ENCODE results near the gene PPM1E. TPM values are rescaled to one million over a fixed set of nuclear protein-coding genes. Genes with fewer than 3 reads are reported as not detected.

PPM1E gene
- total RNA-seq, 1 donor from 2014 or later, result 1.0 TPM

DNA sequence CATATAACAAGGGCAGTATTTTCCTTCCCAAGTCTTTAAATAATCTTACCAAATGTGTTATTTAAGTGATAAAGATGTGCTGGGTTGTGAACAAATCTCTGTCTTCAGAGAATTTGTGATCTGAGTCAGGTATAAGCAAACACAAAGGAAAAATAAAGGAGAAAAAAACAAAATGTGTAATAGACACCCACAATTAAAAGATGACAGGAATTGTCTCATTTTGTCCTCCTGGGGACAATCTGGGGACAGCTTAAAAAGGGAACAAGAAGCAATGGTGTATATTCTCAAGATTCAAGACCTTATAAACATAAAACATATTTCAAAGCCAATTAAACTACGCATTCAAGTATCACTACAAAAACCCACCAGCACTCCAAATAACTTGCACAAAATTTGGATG, 243.8 kb downstream of the PPM1E start:
- Histone ChIP-seq H3K27ac (ENCODE audit: low read depth, low read length) (no peak overlapping the region), H3K4me3 (ENCODE audit: low read length in 3 of 3) (no peak overlapping the region), H3K27me3 (ENCODE audit: control insufficient read depth in 3 of 3, insufficient read depth in 3 of 3, low read length in 3 of 3) (no peaks in the 10 kb centered on the region), H3K9ac (ENCODE audit: low read depth in 1 of 3, low read length in 3 of 3) (no peak overlapping the region), H3K4me1 (ENCODE audit: control insufficient read depth in 3 of 3, insufficient read depth in 3 of 3, low read length in 3 of 3) (peaks cover 0 to 3% (median 0%) of the 10 kb centered on the region in 3 donors), H3K36me3 (ENCODE audit: control insufficient read depth in 3 of 3, insufficient read depth in 3 of 3, low read length in 3 of 3) (peaks cover 0 to 13% (median 8%) of the 10 kb centered on the region in 3 donors), H3K9me3 (ENCODE audit: control insufficient read depth in 3 of 3, low read length in 3 of 3) (no peaks in the 10 kb centered on the region)

DNA sequence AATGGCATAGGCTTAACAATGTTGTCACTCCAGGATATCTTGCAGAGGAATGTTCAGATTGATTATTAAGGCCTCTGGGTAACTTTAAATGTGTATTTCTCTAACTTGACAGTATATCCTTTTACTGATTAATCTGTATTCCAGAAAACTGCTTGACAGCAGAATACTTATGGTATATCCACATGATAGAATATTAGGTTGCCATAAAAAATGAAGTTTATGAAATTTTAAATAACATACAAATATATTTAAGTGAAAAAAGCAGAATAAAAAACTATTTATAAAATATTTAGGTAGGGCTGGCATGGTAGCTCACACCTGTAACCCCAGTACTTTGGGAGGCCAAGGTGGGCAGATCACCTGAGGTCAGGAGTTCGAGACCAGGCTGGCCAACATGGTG, 244.4 kb downstream of the PPM1E start:
- Histone ChIP-seq H3K27me3 (ENCODE audit: control insufficient read depth in 3 of 3, insufficient read depth in 3 of 3, low read length in 3 of 3) (no peaks in the 10 kb centered on the region), H3K27ac (ENCODE audit: low read depth, low read length) (no peak overlapping the region), H3K9ac (ENCODE audit: low read depth in 1 of 3, low read length in 3 of 3) (no peak overlapping the region), H3K36me3 (ENCODE audit: control insufficient read depth in 3 of 3, insufficient read depth in 3 of 3, low read length in 3 of 3) (peaks cover 0 to 13% (median 8%) of the 10 kb centered on the region in 3 donors), H3K4me1 (ENCODE audit: control insufficient read depth in 3 of 3, insufficient read depth in 3 of 3, low read length in 3 of 3) (peaks cover 0 to 3% (median 0%) of the 10 kb centered on the region in 3 donors), H3K9me3 (ENCODE audit: control insufficient read depth in 3 of 3, low read length in 3 of 3) (no peaks in the 10 kb centered on the region), H3K4me3 (ENCODE audit: low read length in 3 of 3) (no peak overlapping the region)

DNA sequence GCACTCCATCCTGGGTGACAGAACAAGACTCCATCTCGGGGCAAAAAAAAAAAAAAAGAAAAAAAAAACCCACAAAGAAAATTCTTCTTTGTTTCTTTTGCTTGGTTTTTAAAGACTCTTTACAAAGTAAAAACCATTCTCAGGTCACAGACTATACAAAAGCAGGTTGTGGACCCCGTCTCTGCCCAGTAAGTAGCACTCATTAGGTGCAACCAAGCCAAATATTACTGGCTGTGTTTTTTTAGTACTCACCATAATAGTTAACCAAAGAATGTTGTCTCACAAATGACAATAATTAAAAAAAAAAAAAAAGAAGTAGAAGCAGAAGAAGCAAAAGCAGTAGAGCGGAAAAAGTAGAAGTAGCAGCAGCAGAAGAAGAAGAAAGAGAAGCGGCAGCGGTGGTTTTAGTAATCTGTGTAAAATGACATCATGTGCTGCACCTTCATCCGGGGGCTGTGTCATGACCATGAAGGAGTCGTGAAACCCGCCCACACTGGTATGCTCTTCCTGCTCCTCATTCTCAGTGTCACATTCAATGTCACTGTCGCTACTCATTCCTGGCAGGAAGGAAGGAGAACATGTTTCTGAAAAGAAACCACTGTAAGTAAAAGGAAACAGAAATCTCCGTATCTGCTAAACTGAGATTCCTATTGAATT, 245.6 kb downstream of the PPM1E start:
- Histone ChIP-seq H3K4me3 (ENCODE audit: low read length in 3 of 3) (peak overlapping the region in 1 of 3 donors; percentile 10), H3K4me1 (ENCODE audit: control insufficient read depth in 3 of 3, insufficient read depth in 3 of 3, low read length in 3 of 3) (no peaks in the 10 kb centered on the region), H3K36me3 (ENCODE audit: control insufficient read depth in 3 of 3, insufficient read depth in 3 of 3, low read length in 3 of 3) (peaks cover 0 to 13% (median 11%) of the 10 kb centered on the region in 3 donors), H3K9me3 (ENCODE audit: control insufficient read depth in 3 of 3, low read length in 3 of 3) (no peaks in the 10 kb centered on the region), H3K27ac (ENCODE audit: low read depth, low read length) (no peak overlapping the region), H3K27me3 (ENCODE audit: control insufficient read depth in 3 of 3, insufficient read depth in 3 of 3, low read length in 3 of 3) (no peaks in the 10 kb centered on the region), H3K9ac (ENCODE audit: low read depth in 1 of 3, low read length in 3 of 3) (no peak overlapping the region)

DNA sequence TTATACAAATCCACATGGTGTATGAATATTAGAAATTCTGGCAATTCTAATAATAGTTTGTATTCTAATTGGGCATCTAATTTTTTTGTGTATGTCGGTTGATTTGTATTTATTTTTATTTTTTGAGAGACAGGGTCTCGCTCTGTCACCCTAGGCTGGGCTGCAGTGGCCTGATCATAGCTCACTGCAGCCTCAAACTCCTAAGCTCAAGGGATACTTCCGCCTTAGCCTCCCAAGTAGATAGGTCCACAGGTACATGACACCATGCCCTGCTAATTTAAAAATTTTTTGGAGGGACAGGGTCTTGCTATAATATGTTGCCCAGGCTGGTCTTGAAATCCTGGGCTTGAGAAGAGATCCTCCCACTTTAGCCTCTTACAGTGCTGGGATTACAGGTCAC, 246.5 kb downstream of the PPM1E start:
- Histone ChIP-seq H3K4me3 (ENCODE audit: low read length in 3 of 3) (no peak overlapping the region), H3K4me1 (ENCODE audit: control insufficient read depth in 3 of 3, insufficient read depth in 3 of 3, low read length in 3 of 3) (no peaks in the 10 kb centered on the region), H3K9me3 (ENCODE audit: control insufficient read depth in 3 of 3, low read length in 3 of 3) (no peaks in the 10 kb centered on the region), H3K36me3 (ENCODE audit: control insufficient read depth in 3 of 3, insufficient read depth in 3 of 3, low read length in 3 of 3) (peaks cover 0 to 13% (median 12%) of the 10 kb centered on the region in 3 donors), H3K27me3 (ENCODE audit: control insufficient read depth in 3 of 3, insufficient read depth in 3 of 3, low read length in 3 of 3) (no peaks in the 10 kb centered on the region), H3K27ac (ENCODE audit: low read depth, low read length) (no peak overlapping the region), H3K9ac (ENCODE audit: low read depth in 1 of 3, low read length in 3 of 3) (no peak overlapping the region)

DNA sequence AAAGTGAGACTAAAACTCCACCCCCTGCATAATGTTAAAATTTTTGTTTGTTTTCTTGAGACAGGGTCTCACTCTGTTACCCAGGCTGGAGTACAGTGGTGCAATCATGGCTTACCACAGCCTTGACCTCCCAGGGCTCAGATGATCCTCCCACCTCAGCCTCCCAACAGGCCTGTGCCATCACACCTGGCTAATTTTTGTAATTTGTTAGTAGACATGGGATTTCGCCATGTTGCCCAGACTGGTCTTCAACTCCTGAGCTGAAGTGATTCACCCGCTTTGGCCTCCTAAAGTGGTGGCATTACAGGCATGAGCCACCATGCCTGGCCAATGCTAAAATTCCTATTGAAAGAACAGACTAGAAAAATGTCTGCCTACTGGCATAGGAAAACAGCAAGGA, 247.2 kb downstream of the PPM1E start:
- Histone ChIP-seq H3K27me3 (ENCODE audit: control insufficient read depth in 3 of 3, insufficient read depth in 3 of 3, low read length in 3 of 3) (no peaks in the 10 kb centered on the region), H3K4me1 (ENCODE audit: control insufficient read depth in 3 of 3, insufficient read depth in 3 of 3, low read length in 3 of 3) (no peaks in the 10 kb centered on the region), H3K9me3 (ENCODE audit: control insufficient read depth in 3 of 3, low read length in 3 of 3) (no peaks in the 10 kb centered on the region), H3K4me3 (ENCODE audit: low read length in 3 of 3) (no peak overlapping the region), H3K36me3 (ENCODE audit: control insufficient read depth in 3 of 3, insufficient read depth in 3 of 3, low read length in 3 of 3) (peaks cover 0 to 13% (median 12%) of the 10 kb centered on the region in 3 donors), H3K27ac (ENCODE audit: low read depth, low read length) (no peak overlapping the region), H3K9ac (ENCODE audit: low read depth in 1 of 3, low read length in 3 of 3) (no peak overlapping the region)

DNA sequence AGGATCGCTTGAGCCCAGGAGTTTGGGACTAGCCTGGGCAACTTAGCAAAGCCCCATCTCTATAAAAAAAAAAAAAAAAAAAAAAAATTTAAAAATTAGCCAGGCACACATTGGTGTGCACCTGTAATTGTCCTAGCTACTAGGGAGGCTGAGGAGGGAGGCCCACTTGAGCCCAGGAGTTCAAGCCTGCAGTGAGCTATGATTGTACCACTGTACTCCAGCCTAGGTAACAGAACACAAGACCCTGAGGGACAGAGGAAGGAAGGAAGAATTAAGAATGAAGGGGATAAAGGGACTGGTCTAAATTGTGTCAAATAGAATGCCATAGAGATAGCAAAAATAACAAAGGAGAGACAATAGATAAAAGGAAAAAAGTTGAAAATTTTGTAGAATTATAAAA, 248.2 kb downstream of the PPM1E start:
- no peaks in the 10 kb centered on the region for H3K4me1 ChIP-seq (ENCODE audit: control insufficient read depth in 3 of 3, insufficient read depth in 3 of 3, low read length in 3 of 3)
- no peak overlapping the region for H3K4me3 ChIP-seq (ENCODE audit: low read length in 3 of 3)
- H3K27ac ChIP-seq (ENCODE audit: low read depth, low read length), result no peak overlapping the region
- peaks cover 0 to 10% (median 7%) of the 10 kb centered on the region in 3 donors for H3K36me3 ChIP-seq (ENCODE audit: control insufficient read depth in 3 of 3, insufficient read depth in 3 of 3, low read length in 3 of 3)
- H3K27me3 ChIP-seq (ENCODE audit: control insufficient read depth in 3 of 3, insufficient read depth in 3 of 3, low read length in 3 of 3), result no peaks in the 10 kb centered on the region
- no peaks in the 10 kb centered on the region for H3K9me3 ChIP-seq (ENCODE audit: control insufficient read depth in 3 of 3, low read length in 3 of 3)
- H3K9ac ChIP-seq (ENCODE audit: low read depth in 1 of 3, low read length in 3 of 3), result no peak overlapping the region

DNA sequence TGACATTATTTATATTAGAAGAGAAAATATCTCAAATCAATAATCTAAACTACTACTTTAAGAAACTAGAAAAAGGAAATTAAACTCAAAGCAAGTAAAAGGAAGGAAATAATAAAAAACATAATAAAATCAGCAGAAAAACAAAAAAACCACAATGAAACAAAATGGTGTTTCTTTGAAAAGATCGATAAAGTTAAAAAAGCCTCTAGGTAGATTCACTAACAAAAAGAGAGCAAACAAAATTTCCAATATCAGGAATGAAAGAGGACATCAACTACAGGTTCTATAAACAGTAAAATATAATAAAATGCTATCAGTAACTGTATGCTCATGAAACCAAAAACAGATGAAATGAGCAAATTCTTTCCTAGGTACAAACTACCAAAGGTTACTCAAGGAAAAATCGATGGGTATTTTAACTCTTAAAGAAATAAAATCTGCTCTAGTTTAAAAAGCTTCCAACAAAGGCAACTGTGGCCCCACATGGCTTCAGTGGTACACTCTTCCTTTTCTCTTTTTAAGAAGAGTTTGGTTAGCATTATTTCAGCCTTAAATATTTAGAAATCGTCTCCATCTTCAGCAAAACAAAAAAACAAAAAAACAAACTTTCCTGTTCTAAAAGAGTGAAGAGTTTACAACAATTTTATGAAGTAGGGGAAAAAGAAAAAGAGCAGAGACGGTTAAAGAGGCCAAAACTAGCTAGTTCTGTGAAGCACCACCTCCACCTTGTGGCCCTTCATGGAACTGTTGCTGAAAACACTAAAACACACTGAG, 248.9 kb downstream of the PPM1E start:
- no peaks in the 10 kb centered on the region for H3K4me1 ChIP-seq (ENCODE audit: control insufficient read depth in 3 of 3, insufficient read depth in 3 of 3, low read length in 3 of 3)
- no peak overlapping the region for H3K4me3 ChIP-seq (ENCODE audit: low read length in 3 of 3)
- H3K9me3 ChIP-seq (ENCODE audit: control insufficient read depth in 3 of 3, low read length in 3 of 3), result no peaks in the 10 kb centered on the region
- peaks cover 0 to 8% (median 4%) of the 10 kb centered on the region in 3 donors for H3K36me3 ChIP-seq (ENCODE audit: control insufficient read depth in 3 of 3, insufficient read depth in 3 of 3, low read length in 3 of 3)
- H3K27me3 ChIP-seq (ENCODE audit: control insufficient read depth in 3 of 3, insufficient read depth in 3 of 3, low read length in 3 of 3), result no peaks in the 10 kb centered on the region
- H3K9ac ChIP-seq (ENCODE audit: low read depth in 1 of 3, low read length in 3 of 3), result no peak overlapping the region
- H3K27ac ChIP-seq (ENCODE audit: low read depth, low read length), result no peak overlapping the region

DNA sequence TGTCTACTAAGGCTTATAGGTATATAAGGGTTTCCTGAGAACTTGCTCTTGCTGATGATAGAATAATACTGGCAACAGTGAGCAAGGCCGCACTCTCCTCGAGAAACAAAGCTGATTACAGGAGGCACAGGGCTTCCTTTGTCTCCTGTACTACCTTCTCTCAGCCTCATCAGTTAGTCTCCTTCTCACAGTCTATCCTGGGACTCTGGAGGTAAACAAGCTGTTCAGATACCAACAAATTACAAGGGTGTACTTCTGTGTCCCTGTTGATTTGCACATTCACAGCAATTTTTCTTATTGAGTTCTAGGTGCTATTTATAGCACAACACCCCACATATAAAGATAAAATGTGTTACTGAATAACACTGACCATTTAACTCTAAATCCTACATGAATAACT, 252.3 kb downstream of the PPM1E start:
- Histone ChIP-seq H3K36me3 (ENCODE audit: control insufficient read depth in 3 of 3, insufficient read depth in 3 of 3, low read length in 3 of 3) (peaks cover 0 to 17% (median 7%) of the 10 kb centered on the region in 3 donors), H3K4me1 (ENCODE audit: control insufficient read depth in 3 of 3, insufficient read depth in 3 of 3, low read length in 3 of 3) (no peaks in the 10 kb centered on the region), H3K4me3 (ENCODE audit: low read length in 3 of 3) (no peak overlapping the region), H3K27me3 (ENCODE audit: control insufficient read depth in 3 of 3, insufficient read depth in 3 of 3, low read length in 3 of 3) (no peaks in the 10 kb centered on the region), H3K9me3 (ENCODE audit: control insufficient read depth in 3 of 3, low read length in 3 of 3) (no peaks in the 10 kb centered on the region), H3K9ac (ENCODE audit: low read depth in 1 of 3, low read length in 3 of 3) (no peak overlapping the region), H3K27ac (ENCODE audit: low read depth, low read length) (no peak overlapping the region)

DNA sequence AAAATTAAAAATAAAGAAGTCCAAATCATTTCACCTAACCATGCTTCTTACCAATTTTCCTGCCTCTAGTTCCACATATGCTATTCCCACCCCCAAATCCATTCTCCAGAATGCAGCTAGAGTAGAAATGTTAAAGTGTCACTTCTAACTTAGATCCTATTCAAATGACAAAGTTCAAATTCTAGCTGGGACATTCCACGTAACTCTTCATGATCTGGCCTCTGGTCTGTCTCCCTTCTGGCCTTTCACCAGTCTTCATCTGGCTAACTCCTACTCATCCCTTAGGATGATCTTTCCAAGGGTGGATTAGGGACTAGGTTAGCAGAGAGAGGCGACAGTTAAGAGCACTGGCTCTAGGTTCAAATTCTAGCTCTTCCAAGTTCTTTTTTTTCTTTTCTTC, 253.1 kb downstream of the PPM1E start:
- no peak overlapping the region for H3K9ac ChIP-seq (ENCODE audit: low read depth in 1 of 3, low read length in 3 of 3)
- H3K27ac ChIP-seq (ENCODE audit: low read depth, low read length), result no peak overlapping the region
- no peaks in the 10 kb centered on the region for H3K27me3 ChIP-seq (ENCODE audit: control insufficient read depth in 3 of 3, insufficient read depth in 3 of 3, low read length in 3 of 3)
- H3K9me3 ChIP-seq (ENCODE audit: control insufficient read depth in 3 of 3, low read length in 3 of 3), result no peaks in the 10 kb centered on the region
- no peaks in the 10 kb centered on the region for H3K4me1 ChIP-seq (ENCODE audit: control insufficient read depth in 3 of 3, insufficient read depth in 3 of 3, low read length in 3 of 3)
- H3K36me3 ChIP-seq (ENCODE audit: control insufficient read depth in 3 of 3, insufficient read depth in 3 of 3, low read length in 3 of 3), result peaks cover 0 to 17% (median 7%) of the 10 kb centered on the region in 3 donors
- no peak overlapping the region for H3K4me3 ChIP-seq (ENCODE audit: low read length in 3 of 3)

DNA sequence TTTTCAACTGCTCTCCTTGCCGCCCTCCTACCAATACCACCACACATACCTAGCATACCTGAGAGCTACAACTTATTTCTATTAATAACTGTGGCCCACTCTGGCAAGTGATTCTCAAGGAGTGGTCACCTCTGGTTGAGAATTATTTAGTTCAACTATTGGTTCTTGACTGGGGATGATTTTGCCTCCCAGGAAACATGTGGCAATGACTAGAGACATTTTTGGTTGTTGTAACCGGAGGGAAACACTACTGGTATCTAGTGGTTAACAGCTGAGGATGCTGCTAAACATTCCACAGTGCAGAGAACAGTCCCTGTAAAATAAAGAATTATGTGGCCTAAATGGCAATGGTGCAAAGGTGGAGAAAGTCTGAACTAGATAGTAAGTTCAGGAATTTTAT, 254.4 kb downstream of the PPM1E start:
- Histone ChIP-seq H3K4me3 (ENCODE audit: low read length in 3 of 3) (no peak overlapping the region), H3K4me1 (ENCODE audit: control insufficient read depth in 3 of 3, insufficient read depth in 3 of 3, low read length in 3 of 3) (no peaks in the 10 kb centered on the region), H3K36me3 (ENCODE audit: control insufficient read depth in 3 of 3, insufficient read depth in 3 of 3, low read length in 3 of 3) (peaks cover 0 to 17% (median 7%) of the 10 kb centered on the region in 3 donors), H3K27me3 (ENCODE audit: control insufficient read depth in 3 of 3, insufficient read depth in 3 of 3, low read length in 3 of 3) (no peaks in the 10 kb centered on the region), H3K27ac (ENCODE audit: low read depth, low read length) (no peak overlapping the region), H3K9me3 (ENCODE audit: control insufficient read depth in 3 of 3, low read length in 3 of 3) (no peaks in the 10 kb centered on the region), H3K9ac (ENCODE audit: low read depth in 1 of 3, low read length in 3 of 3) (no peak overlapping the region)

Measured in skeletal muscle tissue (tissue), 4 donors.